ENCODE data around the gene NMT2. TPM values are rescaled to one million over a fixed set of nuclear protein-coding genes. Genes with fewer than 3 reads are reported as not detected.
A peak's percentile ranks its signal among the peaks of the same experiment; 100 is the strongest.

Gene NMT2
- total and polyA plus RNA-seq, 2 of the 4 experiments (the other 2 are of a cell fraction) = 18.7 to 41.0 TPM

- H3K4ac ChIP-seq (ENCODE audit: low read depth, low read length) = peak within 1 kb of the TSS; percentile 99
- in situ Hi-C loops (cut with MboI; ENCODE audit: low sequenced_read_pairs) (loop anchor here (25.0 kb wide), 1 partner anchor 585 kb away; no protein-coding TSS in a partner anchor), dilution Hi-C loops (cut with HindIII; ENCODE audit: low sequenced_read_pairs, unreplicated experiment) (no loop called here), intact Hi-C loops (cut with micrococcal nuclease) (no loop called here)
- no peaks in the 10 kb centered on the region for H3K9me3 ChIP-seq (ENCODE audit: control insufficient read depth, insufficient read depth, low read length)
- peak; percentile 96 for ATAC-seq (ENCODE audit: low read depth)
- H3K27me3 ChIP-seq (ENCODE audit: control insufficient read depth, insufficient read depth, low read length) = no peaks in the 10 kb centered on the region
- peaks cover 26 to 42% of the 10 kb centered on the region in 2 experiments for H3K79me1 ChIP-seq (ENCODE audit: low read depth in 1 of 2, low read length in 2 of 2)
- peak within 1 kb of the TSS; percentile 97 for H3K56ac ChIP-seq (ENCODE audit: extremely low read depth, insufficient read depth, low read length)
- 0% methylated on average over 58 of the region's 84 CpGs; no CpG with 5 or more reads in 1 of the 2 experiments for WGBS, 2 experiments (ENCODE audit: extremely low coverage in 2 of 2, insufficient read length in 1 of 2)
- peak within 1 kb of the TSS; percentile 98 for H2BK120ac ChIP-seq (ENCODE audit: low read depth, low read length)
- H3K18ac ChIP-seq (ENCODE audit: low read depth, low read length) = peak within 1 kb of the TSS; percentile 95
- H3K9ac ChIP-seq (ENCODE audit: low read depth, low read length) = peak within 1 kb of the TSS; percentile 98
- ChIA-PET CTCF (no interaction called here), POLR2A (ENCODE audit: unreplicated experiment) (no interaction called here)
- no peaks in the 10 kb centered on the region; the same call in 1 of the 2 replicates for H3K4me1 ChIP-seq (ENCODE audit: control insufficient read depth, insufficient read depth, low read length)
- peak within 1 kb of the TSS; percentile 99 for H2AFZ ChIP-seq (replicated peaks; ENCODE audit: low read length, poor library complexity)
- peak within 1 kb of the TSS; percentile 94 for H3K4me2 ChIP-seq (ENCODE audit: low read depth, low read length)
- no peaks in the 10 kb centered on the region; the same call in 1 of the 2 replicates for H4K20me1 ChIP-seq (ENCODE audit: insufficient read depth, low read length)
- H3K4me3 ChIP-seq (ENCODE audit: insufficient read depth, low read depth, low read length) = peak within 1 kb of the TSS; percentile 70
- peaks cover 3% of the 10 kb centered on the region; the same call in 1 of the 2 replicates for H3K36me3 ChIP-seq (ENCODE audit: control insufficient read depth, insufficient read depth, low read length)
- peak; percentile 92 for DNase-seq
- H3K14ac ChIP-seq (replicated peaks; ENCODE audit: low read depth, low read length) = peak within 1 kb of the TSS; percentile 100
- no TSS peak for BruUV-seq (replicated peaks)
- peak within 1 kb of the TSS; percentile 99 for H2BK5ac ChIP-seq (ENCODE audit: low read depth, low read length, poor library complexity, severe bottlenecking)
- H2BK15ac ChIP-seq (ENCODE audit: low read depth, low read length) = peak within 1 kb of the TSS; percentile 92; the same call in 2 of the 3 replicates
- peak within 1 kb of the TSS; percentile 100 for H4K91ac ChIP-seq (ENCODE audit: insufficient read depth, low read depth, low read length)
- peak within 1 kb of the TSS; percentile 93 for H3K23ac ChIP-seq (ENCODE audit: low read depth, low read length)
- H3K9me1 ChIP-seq (ENCODE audit: insufficient read depth, low read length) = peaks cover 4% of the 10 kb centered on the region; the same call in 1 of the 2 replicates
- H3K27ac ChIP-seq (ENCODE audit: insufficient read depth, low read length) = peak within 1 kb of the TSS; percentile 95
- peak within 1 kb of the TSS; percentile 91 for H2BK20ac ChIP-seq (ENCODE audit: low read depth, low read length)
- H4K5ac ChIP-seq (ENCODE audit: low read depth, low read length) = peak within 1 kb of the TSS; percentile 94
- H4K8ac ChIP-seq (ENCODE audit: low read depth in 2 of 2, low read length in 2 of 2) = peak within 1 kb of the TSS; percentile 77 to 99
- H2AK5ac ChIP-seq (ENCODE audit: low read depth, low read length) = peak within 1 kb of the TSS; percentile 74
- H2AK9ac ChIP-seq (replicated peaks; ENCODE audit: low read depth, low read length, poor library complexity) = peak within 1 kb of the TSS; percentile 79
- TF ChIP-seq, protein P1, sequence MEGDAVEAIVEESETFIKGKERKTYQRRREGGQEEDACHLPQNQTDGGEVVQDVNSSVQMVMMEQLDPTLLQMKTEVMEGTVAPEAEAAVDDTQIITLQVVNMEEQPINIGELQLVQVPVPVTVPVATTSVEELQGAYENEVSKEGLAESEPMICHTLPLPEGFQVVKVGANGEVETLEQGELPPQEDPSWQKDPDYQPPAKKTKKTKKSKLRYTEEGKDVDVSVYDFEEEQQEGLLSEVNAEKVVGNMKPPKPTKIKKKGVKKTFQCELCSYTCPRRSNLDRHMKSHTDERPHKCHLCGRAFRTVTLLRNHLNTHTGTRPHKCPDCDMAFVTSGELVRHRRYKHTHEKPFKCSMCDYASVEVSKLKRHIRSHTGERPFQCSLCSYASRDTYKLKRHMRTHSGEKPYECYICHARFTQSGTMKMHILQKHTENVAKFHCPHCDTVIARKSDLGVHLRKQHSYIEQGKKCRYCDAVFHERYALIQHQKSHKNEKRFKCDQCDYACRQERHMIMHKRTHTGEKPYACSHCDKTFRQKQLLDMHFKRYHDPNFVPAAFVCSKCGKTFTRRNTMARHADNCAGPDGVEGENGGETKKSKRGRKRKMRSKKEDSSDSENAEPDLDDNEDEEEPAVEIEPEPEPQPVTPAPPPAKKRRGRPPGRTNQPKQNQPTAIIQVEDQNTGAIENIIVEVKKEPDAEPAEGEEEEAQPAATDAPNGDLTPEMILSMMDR (conservative IDR thresholded peaks at IDR 0.05; ENCODE audit: low read depth, low read length) = no peak
- TF ChIP-seq ELK1 (IDR thresholded peaks at IDR 0.05; ENCODE audit: borderline replicate concordance, low read depth, low read length) (no peak), BHLHE40 (IDR thresholded peaks at IDR 0.05; ENCODE audit: low read depth, low read length) (peak; percentile 26; the same call in 1 of the 2 replicates), FOS (IDR thresholded peaks at IDR 0.05; ENCODE audit: low read depth, low read length) (no peak), RFX5 (IDR thresholded peaks at IDR 0.05; ENCODE audit: low read depth, low read length) (no peak), RAD21 (IDR thresholded peaks at IDR 0.05; ENCODE audit: low read length) (no peak), MXI1 (IDR thresholded peaks at IDR 0.05; ENCODE audit: borderline replicate concordance, low read depth, low read length) (peak; percentile 88), MAZ (IDR thresholded peaks at IDR 0.05; ENCODE audit: borderline replicate concordance, low read depth, low read length) (peak; percentile 73; the same call in 1 of the 2 replicates), CHD1 (IDR thresholded peaks at IDR 0.05; ENCODE audit: low read depth, low read length) (0 out of 2 replicates have a peak, but pooled peaks have one; percentile 28), POLR2A (IDR thresholded peaks at IDR 0.05; ENCODE audit: low read depth, low read length) (peak; percentile 84), RCOR1 (IDR thresholded peaks at IDR 0.05; ENCODE audit: insufficient replicate concordance, low read length) (no peak), NFE2L2 (IDR thresholded peaks at IDR 0.05; ENCODE audit: low read depth, low read length) (no peak), CEBPB (IDR thresholded peaks at IDR 0.05; ENCODE audit: low read depth, low read length) (no peak)
- TF ChIP-seq, protein P2, sequence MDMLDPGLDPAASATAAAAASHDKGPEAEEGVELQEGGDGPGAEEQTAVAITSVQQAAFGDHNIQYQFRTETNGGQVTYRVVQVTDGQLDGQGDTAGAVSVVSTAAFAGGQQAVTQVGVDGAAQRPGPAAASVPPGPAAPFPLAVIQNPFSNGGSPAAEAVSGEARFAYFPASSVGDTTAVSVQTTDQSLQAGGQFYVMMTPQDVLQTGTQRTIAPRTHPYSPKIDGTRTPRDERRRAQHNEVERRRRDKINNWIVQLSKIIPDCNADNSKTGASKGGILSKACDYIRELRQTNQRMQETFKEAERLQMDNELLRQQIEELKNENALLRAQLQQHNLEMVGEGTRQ (IDR thresholded peaks at IDR 0.05; ENCODE audit: low read depth, low read length) = peak; percentile 58
Measured at GRCh38 chr10:15097011-15097812, 71.3 kb downstream of the NMT2 start, which contains the start of gene RPP38. TSS of gene RPP38 (plus strand) at chr10:15097355. CDS start at chr10:15103315, 5,960 bp downstream.
